Measurements from ENCODE around the gene CKB.

The CKB gene

GRCh38 chr14:103522649-103523574, at the start of gene CKB:
TSS of gene CKB (minus strand) at chr14:103522830. CDS start at chr14:103522493, 337 bp downstream.
- intact Hi-C loops (cut with micrococcal nuclease) = no loop called here
- peaks cover 68% of the 10 kb centered on the region for H3K4me1 Mint-ChIP-seq (ENCODE audit: low read depth)
- no peaks in the 10 kb centered on the region for H3K9me3 Mint-ChIP-seq
- H3K4me3 Mint-ChIP-seq = peak within 1 kb of the TSS; percentile 69
- no peak within 1 kb of the TSS for H3K27ac Mint-ChIP-seq
- peaks cover 25% of the 10 kb centered on the region for H3K27me3 Mint-ChIP-seq
- H3K36me3 Mint-ChIP-seq (ENCODE audit: low read depth) = peaks cover 24% of the 10 kb centered on the region

- peaks cover 17% of the 10 kb centered on the region for H3K36me3 Mint-ChIP-seq (ENCODE audit: low read depth)
- intact Hi-C loops (cut with micrococcal nuclease) = no loop called here
- H3K4me3 Mint-ChIP-seq = no peak overlapping the region
- peaks cover 22% of the 10 kb centered on the region for H3K4me1 Mint-ChIP-seq (ENCODE audit: low read depth)
- H3K27ac Mint-ChIP-seq = no peak overlapping the region
- no peaks in the 10 kb centered on the region for H3K9me3 Mint-ChIP-seq
- no peaks in the 10 kb centered on the region for H3K27me3 Mint-ChIP-seq
These were observed 46.8 kb upstream of the CKB start for GRCh38 chr14:103569408-103569807.

DNA sequence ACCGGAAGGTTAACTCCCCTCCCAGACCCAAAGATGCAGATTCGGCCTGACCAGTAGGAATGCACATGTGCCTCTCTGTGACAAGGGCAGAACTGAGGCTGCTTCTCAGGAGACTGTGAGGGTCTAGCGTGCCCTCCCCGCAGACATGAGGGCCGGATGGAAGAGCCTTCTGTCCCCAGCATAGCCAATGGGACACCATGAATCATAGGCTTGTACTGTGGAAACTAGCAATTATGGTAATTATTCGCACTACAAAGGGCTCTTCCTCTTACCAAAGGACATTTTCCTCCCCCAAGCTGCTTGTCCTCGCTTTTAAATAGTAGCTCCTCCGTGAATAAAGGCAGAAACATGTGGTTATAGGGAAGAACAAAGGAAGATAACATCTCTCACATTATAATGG, 46.3 kb upstream of the CKB start:
- Mint-ChIP-seq H3K4me3 (no peak overlapping the region), H3K9me3 (no peaks in the 10 kb centered on the region), H3K27ac (no peak overlapping the region), H3K4me1 (ENCODE audit: low read depth) (peaks cover 24% of the 10 kb centered on the region), H3K36me3 (ENCODE audit: low read depth) (peaks cover 13% of the 10 kb centered on the region), H3K27me3 (no peaks in the 10 kb centered on the region)
- intact Hi-C loops (cut with micrococcal nuclease) = no loop called here

GRCh38 chr14:103563844-103564505, 41.3 kb upstream of the CKB start:
- Mint-ChIP-seq H3K9me3 (no peaks in the 10 kb centered on the region), H3K36me3 (ENCODE audit: low read depth) (peaks cover 39% of the 10 kb centered on the region), H3K4me3 (no peak overlapping the region), H3K27me3 (no peaks in the 10 kb centered on the region), H3K27ac (peak overlapping the region; percentile 90), H3K4me1 (ENCODE audit: low read depth) (peaks cover 54% of the 10 kb centered on the region)
- intact Hi-C loops (cut with micrococcal nuclease) = loop anchor here (5.0 kb wide), 2 partner anchors 37 to 153 kb away; partner anchors contain the start of genes TRMT61A, XRCC3 and ZFYVE21

DNA sequence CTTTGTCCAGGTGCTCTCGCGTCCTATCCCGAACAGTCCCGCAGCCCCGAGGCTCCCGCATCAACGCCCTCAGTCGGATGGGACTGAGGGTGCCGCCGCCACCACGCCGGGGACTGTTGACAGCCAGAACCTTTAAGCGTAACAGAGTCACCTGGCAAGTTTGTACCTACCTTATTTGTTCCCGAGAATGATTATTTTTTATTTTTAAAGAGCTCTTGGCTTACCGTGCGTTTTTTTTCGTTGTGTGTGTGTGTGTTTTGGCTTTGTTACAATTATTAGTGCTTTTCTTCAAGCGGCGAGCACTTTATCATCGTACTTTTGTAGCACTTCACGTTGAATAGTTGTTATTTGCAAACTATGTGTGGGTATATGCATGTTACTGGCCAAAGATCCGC, 40.6 kb upstream of the CKB start:
- Mint-ChIP-seq H3K27me3 (no peaks in the 10 kb centered on the region), H3K27ac (peak overlapping the region; percentile 90), H3K9me3 (no peaks in the 10 kb centered on the region), H3K36me3 (ENCODE audit: low read depth) (peaks cover 47% of the 10 kb centered on the region), H3K4me3 (peak overlapping the region; percentile 94), H3K4me1 (ENCODE audit: low read depth) (peaks cover 52% of the 10 kb centered on the region)
- intact Hi-C loops (cut with micrococcal nuclease) = loop anchor here (5.0 kb wide), 2 partner anchors 36 to 154 kb away; partner anchors contain the start of genes TRMT61A, XRCC3 and ZFYVE21

DNA sequence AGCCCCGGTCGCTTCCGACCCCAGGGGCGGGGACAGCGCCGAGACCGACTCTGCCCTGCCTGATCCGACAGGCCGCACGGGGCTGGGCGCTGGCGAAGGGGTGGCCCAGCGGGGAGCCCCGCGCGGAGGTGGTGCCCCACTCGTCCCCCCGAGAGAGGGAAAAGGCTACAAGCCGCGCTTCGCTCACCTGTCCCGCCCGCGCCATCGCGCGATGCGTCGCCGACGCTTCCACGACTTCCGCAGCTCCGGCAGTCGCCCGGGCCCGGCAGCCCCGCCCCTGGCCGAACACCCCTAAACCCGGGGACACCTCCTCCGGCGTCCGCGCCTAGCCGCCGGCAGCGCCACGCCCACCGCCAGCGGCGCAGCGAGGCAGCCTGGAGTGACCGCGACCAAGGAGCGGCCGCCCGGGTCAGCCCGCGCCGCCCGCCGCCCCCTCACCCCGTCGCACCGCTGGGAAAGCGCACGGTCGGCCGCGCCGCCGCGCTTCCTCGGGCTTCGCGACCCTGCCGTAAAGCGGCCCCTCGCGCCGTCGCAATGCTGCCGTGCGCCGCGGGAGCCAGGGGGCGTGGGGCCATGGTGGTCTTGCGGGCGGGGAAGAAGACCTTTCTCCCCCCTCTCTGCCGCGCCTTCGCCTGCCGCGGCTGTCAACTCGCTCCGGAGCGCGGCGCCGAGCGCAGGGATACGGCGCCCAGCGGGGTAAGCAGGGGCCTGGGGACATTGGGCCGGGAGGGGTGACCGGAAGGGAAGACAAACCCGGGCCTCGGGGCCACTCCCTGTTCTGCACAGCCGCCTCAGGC, 40.0 kb upstream of the CKB start, which contains the start of the genes BAG5 and COA8:
Gene BAG5 (minus strand): TSS at position 229 of the 797 bp plus-strand sequence. CDS start 1,493 bp downstream, outside the sequence.
Gene COA8 (plus strand): TSS at position 532 of the 797 bp plus-strand sequence. CDS start 42 bp downstream, at position 574.
- peak within 1 kb of the TSS; percentile 94 for H3K4me3 Mint-ChIP-seq
- H3K27me3 Mint-ChIP-seq = no peaks in the 10 kb centered on the region
- H3K4me1 Mint-ChIP-seq (ENCODE audit: low read depth) = peaks cover 46% of the 10 kb centered on the region
- H3K27ac Mint-ChIP-seq = peak within 1 kb of the TSS; percentile 90
- intact Hi-C loops (cut with micrococcal nuclease) = loop anchor here (5.0 kb wide), 2 partner anchors 35 to 155 kb away; partner anchors contain the start of genes TRMT61A, XRCC3 and ZFYVE21
- H3K9me3 Mint-ChIP-seq = no peaks in the 10 kb centered on the region
- H3K36me3 Mint-ChIP-seq (ENCODE audit: low read depth) = peaks cover 53% of the 10 kb centered on the region

DNA sequence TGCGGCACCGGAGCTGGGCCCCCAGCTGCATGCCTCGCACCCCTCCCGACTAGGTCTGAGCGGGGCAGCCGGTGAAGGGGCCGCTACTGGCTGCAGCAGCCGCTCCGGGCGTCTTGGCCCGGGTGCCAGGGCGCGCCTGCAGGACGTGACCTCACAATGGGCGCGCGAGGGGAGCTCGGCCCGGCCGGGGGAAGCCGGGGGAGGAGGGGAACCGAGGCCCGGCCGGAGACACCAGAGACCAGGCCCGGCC, 39.5 kb upstream of the CKB start:
- intact Hi-C loops (cut with micrococcal nuclease) = loop anchor here (5.0 kb wide), 2 partner anchors 35 to 155 kb away; partner anchors contain the start of genes TRMT61A, XRCC3 and ZFYVE21
- Mint-ChIP-seq H3K4me3 (peak overlapping the region; percentile 94), H3K27ac (peak overlapping the region; percentile 90), H3K27me3 (no peaks in the 10 kb centered on the region), H3K36me3 (ENCODE audit: low read depth) (peaks cover 58% of the 10 kb centered on the region), H3K9me3 (no peaks in the 10 kb centered on the region), H3K4me1 (ENCODE audit: low read depth) (peaks cover 44% of the 10 kb centered on the region)

DNA sequence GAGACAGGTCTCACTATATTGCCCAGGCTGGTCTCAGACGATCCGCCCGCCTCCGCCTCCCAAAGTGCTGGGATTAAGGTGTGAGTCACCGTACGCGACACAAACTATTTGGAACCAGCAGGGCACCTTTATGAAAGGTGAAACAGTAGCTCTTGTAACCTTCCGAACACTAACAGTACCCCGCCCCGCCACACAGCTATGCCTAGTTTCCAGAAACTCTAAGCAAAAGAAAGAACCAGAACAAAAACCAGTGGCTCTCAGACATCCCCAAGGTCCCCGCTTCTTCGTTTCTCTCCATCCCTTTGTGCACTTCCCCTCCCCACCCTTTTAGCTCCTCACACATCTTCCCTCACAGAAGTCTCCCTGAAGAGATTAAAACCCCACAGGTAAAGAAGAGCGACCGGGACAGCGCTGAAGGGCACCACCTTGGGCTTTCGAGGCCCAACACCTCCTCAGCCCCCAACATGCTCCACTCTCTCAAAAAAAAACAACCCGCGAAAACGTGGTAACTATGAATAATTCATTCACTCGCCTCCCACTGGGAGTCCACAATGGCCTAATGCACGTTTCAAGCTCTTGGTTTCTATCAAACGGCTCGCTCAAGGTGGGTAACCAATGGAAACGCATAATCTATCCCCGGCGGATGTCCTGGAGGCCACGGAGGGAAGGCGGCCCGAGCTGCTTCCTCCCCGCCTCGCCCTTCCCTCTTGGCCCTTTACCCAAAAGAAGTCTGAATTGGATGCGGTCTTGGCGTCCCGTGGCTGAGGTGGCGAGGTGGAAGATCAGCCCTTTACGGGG, 39.0 kb upstream of the CKB start:
- peak overlapping the region; percentile 90 for H3K27ac Mint-ChIP-seq
- H3K9me3 Mint-ChIP-seq = no peaks in the 10 kb centered on the region
- no peaks in the 10 kb centered on the region for H3K27me3 Mint-ChIP-seq
- H3K36me3 Mint-ChIP-seq (ENCODE audit: low read depth) = peaks cover 60% of the 10 kb centered on the region
- H3K4me1 Mint-ChIP-seq (ENCODE audit: low read depth) = peaks cover 44% of the 10 kb centered on the region
- peak overlapping the region; percentile 94 for H3K4me3 Mint-ChIP-seq
- intact Hi-C loops (cut with micrococcal nuclease) = loop anchor here (5.0 kb wide), 2 partner anchors 34 to 156 kb away; partner anchors contain the start of genes TRMT61A, XRCC3 and ZFYVE21

- Mint-ChIP-seq H3K27me3 (no peaks in the 10 kb centered on the region), H3K4me3 (peak overlapping the region; percentile 94), H3K9me3 (no peaks in the 10 kb centered on the region), H3K4me1 (ENCODE audit: low read depth) (peaks cover 44% of the 10 kb centered on the region), H3K27ac (peak overlapping the region; percentile 90), H3K36me3 (ENCODE audit: low read depth) (peaks cover 64% of the 10 kb centered on the region)
- intact Hi-C loops (cut with micrococcal nuclease) = loop anchor here (5.0 kb wide), 2 partner anchors 33 to 157 kb away; partner anchors contain the start of genes TRMT61A, XRCC3 and ZFYVE21
These were observed 38.1 kb upstream of the CKB start for GRCh38 chr14:103560691-103561090.

DNA sequence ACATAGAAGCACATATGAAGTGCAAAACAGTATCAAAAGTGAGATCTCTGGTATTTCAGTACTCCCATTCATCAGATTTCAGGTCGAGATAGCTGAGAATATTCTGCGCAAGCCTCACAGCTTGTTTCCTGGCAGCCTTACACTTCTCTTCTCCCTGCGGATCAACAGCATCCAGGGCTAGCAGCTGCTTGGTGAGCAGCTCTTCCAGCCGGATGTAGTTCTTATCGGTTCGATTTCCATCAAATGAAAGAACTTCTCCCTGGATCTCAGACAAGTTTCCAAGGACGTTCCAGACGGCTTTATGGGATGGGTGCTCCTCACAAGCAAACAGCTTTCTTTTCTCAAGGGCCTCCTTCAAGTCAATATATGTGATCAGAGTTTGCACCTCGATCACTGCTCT, 37.1 kb upstream of the CKB start:
- no peaks in the 10 kb centered on the region for H3K27me3 Mint-ChIP-seq
- H3K9me3 Mint-ChIP-seq = no peaks in the 10 kb centered on the region
- H3K4me1 Mint-ChIP-seq (ENCODE audit: low read depth) = peaks cover 40% of the 10 kb centered on the region
- intact Hi-C loops (cut with micrococcal nuclease) = loop anchor here (5.0 kb wide), 2 partner anchors 32 to 158 kb away; partner anchors contain the start of genes TRMT61A, XRCC3 and ZFYVE21
- H3K36me3 Mint-ChIP-seq (ENCODE audit: low read depth) = peaks cover 73% of the 10 kb centered on the region
- no peak overlapping the region for H3K4me3 Mint-ChIP-seq
- no peak overlapping the region for H3K27ac Mint-ChIP-seq

GRCh38 chr14:103558071-103558882, 35.6 kb upstream of the CKB start:
- Mint-ChIP-seq H3K36me3 (ENCODE audit: low read depth) (peaks cover 76% of the 10 kb centered on the region), H3K27ac (no peak overlapping the region), H3K27me3 (no peaks in the 10 kb centered on the region), H3K9me3 (no peaks in the 10 kb centered on the region), H3K4me1 (ENCODE audit: low read depth) (peaks cover 31% of the 10 kb centered on the region), H3K4me3 (no peak overlapping the region)
- intact Hi-C loops (cut with micrococcal nuclease) = no loop called here
